ENCODE results near the gene CFAP251.
"Not testable (repeated sequence)": the region's sequence is repeated elsewhere in the genome, so short reads cannot be mapped to it uniquely, and the experiment has no call there.

- TF ChIP-seq POLR2AphosphoS5 (IDR thresholded peaks at IDR 0.05; ENCODE audit: low read depth, low read length); PAX5 (IDR thresholded peaks at IDR 0.05; ENCODE audit: insufficient read depth, low read length, severe bottlenecking); SPI1 (IDR thresholded peaks at IDR 0.05; ENCODE audit: low read depth, low read length); POU2F2 (IDR thresholded peaks at IDR 0.05; ENCODE audit: low read depth, low read length): not testable (repeated sequence)
These were observed 28.7 kb upstream of the CFAP251 start for GRCh38 chr12:121889661-121890060.
